Activated T-helper 17 cell treated with anti-CD3 and anti-CD28 coated beads, Interleukin-2, amount 50 U/mL, for 72 hours (primary cell): ENCODE results near the gene HIVEP2. TPM values are rescaled to one million over a fixed set of nuclear protein-coding genes. Genes with fewer than 3 reads are reported as not detected.

Source experiments
- ATAC-seq: fragments of 150-1000 bp; cut with Tn5 transposase; replicated peaks from 2 replicates; pipeline ENCODE4 v1.10.0; 2021; ENCODE audit warnings: mild to moderate bottlenecking, moderate library complexity
- H3K27ac Mint-ChIP-seq: one replicate; pipeline ENCODE4 v1.8.0; 2022; ENCODE audit warnings: mixed read lengths
- H3K27me3 Mint-ChIP-seq: one replicate; pipeline ENCODE4 v1.8.0; 2022; ENCODE audit warnings: mixed read lengths
- H3K36me3 Mint-ChIP-seq: one replicate; pipeline ENCODE4 v1.8.0; 2022; ENCODE audit warnings: low read depth, mild to moderate bottlenecking, mixed read lengths
- H3K4me1 Mint-ChIP-seq: one replicate; pipeline ENCODE4 v1.8.0; 2022; ENCODE audit warnings: mixed read lengths
- H3K4me3 Mint-ChIP-seq: one replicate; pipeline ENCODE4 v1.8.0; 2022; ENCODE audit warnings: mild to moderate bottlenecking, mixed read lengths
- H3K9me3 Mint-ChIP-seq: one replicate; pipeline ENCODE4 v1.8.0; 2022; ENCODE audit warnings: mixed read lengths
- total RNA-seq, 2 donors: library from RNA; stranded (reverse); gene quantifications; one replicate each; pipeline ENCODE4 v1.2.3, GENCODE V29; 2022

Gene HIVEP2
- total RNA-seq, 2 donors from 2014 or later: 33.0 to 53.5 TPM

- H3K27me3 Mint-ChIP-seq: no peaks in the 10 kb centered on the region
- no peaks in the 10 kb centered on the region for H3K9me3 Mint-ChIP-seq
- H3K27ac Mint-ChIP-seq: peak overlapping the region; percentile 66
- no peak for ATAC-seq
- peak overlapping the region; percentile 54 for H3K4me3 Mint-ChIP-seq
- peaks cover 36% of the 10 kb centered on the region for H3K36me3 Mint-ChIP-seq
- peaks cover 61% of the 10 kb centered on the region for H3K4me1 Mint-ChIP-seq
Measured at GRCh38 chr6:142860498-142860897, 84.5 kb downstream of the HIVEP2 start.

- ATAC-seq: no peak
- Mint-ChIP-seq H3K27ac (peak overlapping the region; percentile 81), H3K36me3 (peaks cover 58% of the 10 kb centered on the region), H3K4me1 (peaks cover 69% of the 10 kb centered on the region), H3K4me3 (peak overlapping the region; percentile 97), H3K9me3 (no peaks in the 10 kb centered on the region), H3K27me3 (no peaks in the 10 kb centered on the region)
Measured at GRCh38 chr6:142857796-142858555, 87.0 kb downstream of the HIVEP2 start.

GRCh38 chr6:142857233-142857761 is 87.7 kb downstream of the HIVEP2 start:
- no peak for ATAC-seq
- H3K4me1 Mint-ChIP-seq: peaks cover 75% of the 10 kb centered on the region

GRCh38 chr6:142856624-142857232 is 88.2 kb downstream of the HIVEP2 start:
- peak; percentile 56 for ATAC-seq
- Mint-ChIP-seq H3K9me3 (no peaks in the 10 kb centered on the region), H3K4me3 (peak overlapping the region; percentile 97), H3K27ac (peak overlapping the region; percentile 81), H3K36me3 (peaks cover 59% of the 10 kb centered on the region), H3K4me1 (peaks cover 78% of the 10 kb centered on the region), H3K27me3 (no peaks in the 10 kb centered on the region)

More at GRCh38 chr6:142857233-142857761, 87.7 kb downstream of the HIVEP2 start:
- H3K4me3 Mint-ChIP-seq: peak overlapping the region; percentile 97
- H3K27me3 Mint-ChIP-seq: no peaks in the 10 kb centered on the region
- peak overlapping the region; percentile 81 for H3K27ac Mint-ChIP-seq
- no peaks in the 10 kb centered on the region for H3K9me3 Mint-ChIP-seq
- H3K36me3 Mint-ChIP-seq: peaks cover 59% of the 10 kb centered on the region

GRCh38 chr6:142855893-142856623 is 88.9 kb downstream of the HIVEP2 start:
- H3K9me3 Mint-ChIP-seq: no peaks in the 10 kb centered on the region
- H3K4me3 Mint-ChIP-seq: peak overlapping the region; percentile 97
- H3K27ac Mint-ChIP-seq: peak overlapping the region; percentile 81
- peaks cover 78% of the 10 kb centered on the region for H3K4me1 Mint-ChIP-seq
- no peaks in the 10 kb centered on the region for H3K27me3 Mint-ChIP-seq
- peaks cover 55% of the 10 kb centered on the region for H3K36me3 Mint-ChIP-seq
- peak; percentile 44 for ATAC-seq

- ATAC-seq: no peak
- Mint-ChIP-seq H3K27me3 (no peaks in the 10 kb centered on the region), H3K36me3 (peaks cover 43% of the 10 kb centered on the region), H3K4me1 (peaks cover 81% of the 10 kb centered on the region), H3K27ac (peak overlapping the region; percentile 81), H3K9me3 (no peaks in the 10 kb centered on the region), H3K4me3 (peak overlapping the region; percentile 97)
Measured at GRCh38 chr6:142854589-142855488, 90.1 kb downstream of the HIVEP2 start.

GRCh38 chr6:142853244-142854180 is 91.5 kb downstream of the HIVEP2 start:
- peaks cover 84% of the 10 kb centered on the region for H3K4me1 Mint-ChIP-seq
- ATAC-seq: peak; percentile 16

GRCh38 chr6:142851601-142852000 is 93.4 kb downstream of the HIVEP2 start:
- ATAC-seq: peak; percentile 66

More at GRCh38 chr6:142853244-142854180, 91.5 kb downstream of the HIVEP2 start:
- Mint-ChIP-seq H3K36me3 (peaks cover 31% of the 10 kb centered on the region), H3K27ac (peak overlapping the region; percentile 81), H3K9me3 (no peaks in the 10 kb centered on the region), H3K27me3 (no peaks in the 10 kb centered on the region), H3K4me3 (peak overlapping the region; percentile 97)

GRCh38 chr6:142850679-142851423 is 94.1 kb downstream of the HIVEP2 start:
- H3K27me3 Mint-ChIP-seq: no peaks in the 10 kb centered on the region
- H3K36me3 Mint-ChIP-seq: peaks cover 36% of the 10 kb centered on the region
- peak overlapping the region; percentile 97 for H3K4me3 Mint-ChIP-seq
- peaks cover 76% of the 10 kb centered on the region for H3K4me1 Mint-ChIP-seq
- no peaks in the 10 kb centered on the region for H3K9me3 Mint-ChIP-seq
- peak; percentile 63 for ATAC-seq
- H3K27ac Mint-ChIP-seq: peak overlapping the region; percentile 81

More at GRCh38 chr6:142851601-142852000, 93.4 kb downstream of the HIVEP2 start:
- peak overlapping the region; percentile 97 for H3K4me3 Mint-ChIP-seq
- H3K27me3 Mint-ChIP-seq: no peaks in the 10 kb centered on the region
- H3K27ac Mint-ChIP-seq: peak overlapping the region; percentile 81
- H3K4me1 Mint-ChIP-seq: peaks cover 79% of the 10 kb centered on the region
- H3K9me3 Mint-ChIP-seq: no peaks in the 10 kb centered on the region
- H3K36me3 Mint-ChIP-seq: peaks cover 34% of the 10 kb centered on the region

GRCh38 chr6:142848976-142849375 is 96.0 kb downstream of the HIVEP2 start:
- peaks cover 74% of the 10 kb centered on the region for H3K4me1 Mint-ChIP-seq
- peak overlapping the region; percentile 97 for H3K4me3 Mint-ChIP-seq
- peaks cover 37% of the 10 kb centered on the region for H3K36me3 Mint-ChIP-seq
- H3K27ac Mint-ChIP-seq: peak overlapping the region; percentile 81
- no peak for ATAC-seq
- no peaks in the 10 kb centered on the region for H3K27me3 Mint-ChIP-seq
- H3K9me3 Mint-ChIP-seq: no peaks in the 10 kb centered on the region

- Mint-ChIP-seq H3K9me3 (no peaks in the 10 kb centered on the region), H3K27ac (peak overlapping the region; percentile 60), H3K4me1 (peaks cover 72% of the 10 kb centered on the region), H3K27me3 (no peaks in the 10 kb centered on the region), H3K36me3 (peaks cover 31% of the 10 kb centered on the region), H3K4me3 (peak overlapping the region; percentile 97)
- ATAC-seq: no peak
Measured at GRCh38 chr6:142848156-142848555, 96.8 kb downstream of the HIVEP2 start.

- Mint-ChIP-seq H3K4me1 (peaks cover 68% of the 10 kb centered on the region), H3K4me3 (peak overlapping the region; percentile 97), H3K36me3 (peaks cover 33% of the 10 kb centered on the region), H3K27me3 (no peaks in the 10 kb centered on the region), H3K9me3 (no peaks in the 10 kb centered on the region), H3K27ac (peak overlapping the region; percentile 99)
- ATAC-seq: no peak
Measured at GRCh38 chr6:142846883-142847287, 98.1 kb downstream of the HIVEP2 start.
